Stomach (tissue), 4 donors: ENCODE measurements around the gene PTBP1.

Experiments
- CTCF ChIP-seq, 7 experiments: fragments of 450-650 bp in 4 of 7; fragments of 200-600 bp in 3 of 7; sonication (generic) in 3 of 7; IDR thresholded peaks; one replicate each; pipeline ENCODE4 v1.5.1; 2016 to 2019; ENCODE audit warnings: antibody characterized with exemption in 7 of 7, control low read depth in 2 of 7, mild to moderate bottlenecking in 1 of 7
- POLR2A ChIP-seq, 4 donors: fragments of 450-650 bp; IDR thresholded peaks; one replicate each; pipeline ENCODE4 v1.6.1; 2016; ENCODE audit warnings: antibody characterized with exemption in 4 of 4, control low read depth in 2 of 4, mild to moderate bottlenecking in 1 of 4, moderate library complexity in 1 of 4
- POLR2AphosphoS5 ChIP-seq, 3 donors: sonication (generic); formaldehyde crosslinking; IDR thresholded peaks; one replicate each; pipeline ENCODE4 v1.6.1; 2016; ENCODE audit warnings: antibody characterized with exemption in 3 of 3

DNA sequence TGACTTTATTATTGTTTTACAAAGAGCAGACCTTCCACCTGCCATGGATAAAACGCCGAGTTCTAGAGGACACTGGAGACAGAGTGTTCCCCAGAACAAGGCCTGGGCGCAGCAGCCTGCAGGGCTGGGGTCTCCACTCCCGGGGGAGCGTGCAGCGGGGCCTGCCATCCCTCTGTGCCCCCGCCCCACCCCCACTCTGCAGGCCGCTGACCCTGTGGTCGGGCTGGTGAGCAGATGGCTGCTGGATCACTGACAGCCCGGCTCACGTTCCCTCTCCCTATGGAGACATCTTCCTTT, 8.6 kb upstream of the PTBP1 start:
- TF ChIP-seq CTCF (IDR thresholded peaks at IDR 0.05) (no peak), POLR2A (IDR thresholded peaks at IDR 0.05) (no peak), POLR2AphosphoS5 (IDR thresholded peaks at IDR 0.05) (no peak)
